Measurements from ENCODE around the gene ZNF385B. TPM values are rescaled to one million over a fixed set of nuclear protein-coding genes. Genes with fewer than 3 reads are reported as not detected.

Gene ZNF385B
- total and polyA plus RNA-seq, 9 of the 15 experiments (the other 6 are each of a cell fraction or from before 2014, with no cell fraction given): 0.50 TPM; not detected in 8

GRCh38 chr2:179467960-179468359 is 393.5 kb downstream of the ZNF385B start (continued):
- no peak for TF ChIP-seq ZBTB40 (IDR thresholded peaks at IDR 0.05)
- no peak for TF ChIP-seq ZBTB40 (CRISPR knock-in tag; IDR thresholded peaks at IDR 0.05)
- no peak for TF ChIP-seq SRF (CRISPR knock-in tag; IDR thresholded peaks at IDR 0.05)
- TF ChIP-seq THAP12 (CRISPR knock-in tag; IDR thresholded peaks at IDR 0.05): no peak
- TF ChIP-seq ERF (CRISPR knock-in tag; IDR thresholded peaks at IDR 0.05): no peak
- no peak for TF ChIP-seq ZBTB9 (CRISPR knock-in tag; IDR thresholded peaks at IDR 0.05)
- no peak for TF ChIP-seq ZNF830 (CRISPR knock-in tag; IDR thresholded peaks at IDR 0.05)
- TF ChIP-seq TOE1 (IDR thresholded peaks at IDR 0.05; ENCODE audit: borderline replicate concordance): no peak
- no peak for TF ChIP-seq TOE1 (CRISPR knock-in tag; IDR thresholded peaks at IDR 0.05; ENCODE audit: borderline replicate concordance, low read depth)
